ENCODE measurements around the gene ETS2.

- TF ChIP-seq CTCF (IDR thresholded peaks at IDR 0.05) (no peak), POLR2A (IDR thresholded peaks at IDR 0.05) (no peak)
Observed at GRCh38 chr21:38869196-38869595, 63.5 kb downstream of the ETS2 start.

Measured in lower leg skin (tissue), 3 donors.